ENCODE data around the gene ABTB1.

- TF ChIP-seq POLR2AphosphoS5 (IDR thresholded peaks at IDR 0.05), result no peak
- TF ChIP-seq CTCF (IDR thresholded peaks at IDR 0.05), result no peak
- TF ChIP-seq POLR2A (IDR thresholded peaks at IDR 0.05), result no peak
- TF ChIP-seq EP300 (IDR thresholded peaks at IDR 0.05), result no peak
Observed at GRCh38 chr3:127714866-127715265, 42.1 kb downstream of the ABTB1 start.

All from sigmoid colon (tissue), 4 donors.